B cell (primary cell): ENCODE results near the gene CACNG6. TPM values are rescaled to one million over a fixed set of nuclear protein-coding genes. Genes with fewer than 3 reads are reported as not detected.
A peak's percentile ranks its signal among the peaks of the same experiment; 100 is the strongest.

ENCODE experiments used
- ATAC-seq: fragments of 200-7000 bp; cut with Tn5 transposase; one replicate; pipeline ENCODE4 v1.10.0; 2021; ENCODE audit warnings: low read depth, mild to moderate bottlenecking, moderate number of reproducible peaks, moderate library complexity
- CTCF ChIA-PET: fragments of 350-600 bp; sonication (Branson Sonifier 250); formaldehyde crosslinking; loops from one replicate; lab custom pipeline; 2021; ENCODE audit warnings: antibody characterized with exemption, inconsistent platforms; lab: Charles Lee
- POLR2A ChIA-PET: fragments of 350-600 bp; sonication (Branson Sonifier 250); formaldehyde crosslinking; loops from one replicate; lab custom pipeline; 2021; ENCODE audit warnings: antibody characterized with exemption; lab: Charles Lee
- DNase-seq: peaks from one replicate; pipeline ENCODE4 v3.0.0; 2013
- H2AFZ ChIP-seq: 2 replicates; pipeline ENCODE4 v1.6.1; 2012; ENCODE audit warnings: mild to moderate bottlenecking, low read depth, low read length; ENCODE audit not compliant: insufficient read depth, poor library complexity, severe bottlenecking
- H3K27ac ChIP-seq, 2 donors: 1 replicate in 1 of 2; 2 replicates in 1 of 2; pipeline ENCODE4 v1.5.1; 2012 to 2013; ENCODE audit warnings: low read length in 2 of 2, mild to moderate bottlenecking in 2 of 2, moderate library complexity in 1 of 2
- H3K27me3 ChIP-seq, 4 experiments: fragments of 200-600 bp in 1 of 4; sonication (generic) in 1 of 4; replicated peaks in 1 of 4; 1 replicate in 2 of 4; 2 replicates in 2 of 4; pipeline versions ENCODE4 v1.6.1 to v1.7.0; 2013 to 2016; ENCODE audit warnings: low read length in 3 of 4, mild to moderate bottlenecking in 2 of 4, mixed read lengths in 1 of 4, moderate library complexity in 1 of 4; ENCODE audit not compliant: insufficient read depth in 4 of 4, control insufficient read depth in 3 of 4; ENCODE audit errors: control extremely low read depth in 1 of 4
- H3K36me3 ChIP-seq, 2 experiments: replicated peaks in 1 of 2; 1 replicate in 1 of 2; 2 replicates in 1 of 2; pipeline versions ENCODE4 v1.6.1 to v1.7.1; 2013; ENCODE audit warnings: low read length in 1 of 2; ENCODE audit not compliant: insufficient read depth in 2 of 2, control insufficient read depth in 1 of 2; ENCODE audit errors: control extremely low read depth in 1 of 2, extremely low read depth in 1 of 2
- H3K4me1 ChIP-seq, 2 donors: fragments of 200-600 bp in 1 of 2; sonication (generic) in 1 of 2; 1 replicate in 1 of 2; 2 replicates in 1 of 2; pipeline versions ENCODE4 v1.5.1 to v1.6.1; 2013 to 2017; ENCODE audit warnings: low read length in 2 of 2; ENCODE audit not compliant: control insufficient read depth in 2 of 2, insufficient read depth in 2 of 2
- H3K4me2 ChIP-seq: replicated peaks from 2 replicates; pipeline ENCODE3; 2012; ENCODE audit warnings: mild to moderate bottlenecking, low read depth, low read length; ENCODE audit not compliant: poor library complexity, severe bottlenecking
- H3K4me3 ChIP-seq, 5 experiments: fragments of 200-600 bp in 1 of 5; sonication (generic) in 1 of 5; 1 replicate in 3 of 5; 2 replicates in 2 of 5; pipeline versions ENCODE4 v1.5.1 to v1.7.0; 2011 to 2016; ENCODE audit warnings: low read length in 4 of 5, mild to moderate bottlenecking in 4 of 5, low read depth in 2 of 5, control low read depth in 1 of 5, moderate library complexity in 1 of 5; ENCODE audit not compliant: insufficient read depth in 1 of 5; ENCODE audit errors: control extremely low read depth in 1 of 5, extremely low read depth in 1 of 5
- H3K79me2 ChIP-seq: fragments of 200-600 bp; sonication (generic); one replicate; pipeline ENCODE4 v1.6.0; 2016; ENCODE audit warnings: low read length; ENCODE audit not compliant: control insufficient read depth, insufficient read depth
- H3K9ac ChIP-seq: fragments of 200-600 bp; sonication (generic); 2 replicates; pipeline ENCODE4 v1.6.1; 2017; ENCODE audit warnings: mild to moderate bottlenecking, low read length, moderate library complexity
- H3K9me3 ChIP-seq, 3 donors: one replicate each; pipeline versions ENCODE4 v1.6.1 to v1.7.1; 2013; ENCODE audit warnings: low read length in 2 of 3; ENCODE audit not compliant: control insufficient read depth in 2 of 3, insufficient read depth in 1 of 3; ENCODE audit errors: control extremely low read depth in 1 of 3
- H4K20me1 ChIP-seq: 2 replicates; pipeline ENCODE4 v1.6.0; 2012; ENCODE audit warnings: mild to moderate bottlenecking, low read length; ENCODE audit not compliant: insufficient read depth, control insufficient read depth, poor library complexity, severe bottlenecking
- H3K27ac Mint-ChIP-seq: one replicate; pipeline ENCODE4 v1.8.0; 2021; ENCODE audit warnings: mixed read lengths
- H3K27me3 Mint-ChIP-seq: one replicate; pipeline ENCODE4 v1.8.0; 2021; ENCODE audit warnings: mixed read lengths
- H3K4me1 Mint-ChIP-seq: one replicate; pipeline ENCODE4 v1.8.0; 2021; ENCODE audit warnings: mixed read lengths
- H3K4me3 Mint-ChIP-seq: one replicate; pipeline ENCODE4 v1.8.0; 2021; ENCODE audit warnings: mixed read lengths
- H3K9me3 Mint-ChIP-seq: one replicate; pipeline ENCODE4 v1.8.0; 2022; ENCODE audit warnings: mixed read lengths; ENCODE audit not compliant: insufficient read depth
- CTCF ChIP-seq: fragments of 200-600 bp; IDR thresholded peaks from one replicate; pipeline ENCODE4 v1.8.0; 2022; ENCODE audit warnings: antibody characterized with exemption, mild to moderate bottlenecking
- EZH2 ChIP-seq: IDR thresholded peaks from 2 replicates; pipeline ENCODE4 v1.6.1; 2012; ENCODE audit warnings: borderline replicate concordance, low read depth, mild to moderate bottlenecking, moderate library complexity, low read length; ENCODE audit not compliant: insufficient read depth, poor library complexity, severe bottlenecking
- WGBS: methylation state at CpG from one replicate; pipeline ENCODE4 v1.1.5; 2013; ENCODE audit warnings: missing lambda C conversion rate; ENCODE audit not compliant: insufficient coverage; 5-methylcytosine and 5-hydroxymethylcytosine counted together
- intact Hi-C: fragments of 100-400 bp; cut with micrococcal nuclease; formaldehyde crosslinking; loops from one replicate; pipeline ENCODE4 v1.10.0; 2022
- polyA plus RNA-seq: library from polyadenylated mRNA; depleted of rRNA; stranded (reverse); fragments of >200 nt; gene quantifications from 2 replicates; pipeline ENCODE4 v1.2.3, GENCODE V29; 2012
- total RNA-seq, 2 donors: library from RNA; stranded (reverse); fragments of 120-200 nt in 1 of 2; gene quantifications; 1 replicate in 1 of 2; 2 replicates in 1 of 2; pipeline versions ENCODE4 v1.2.3 to v1.2.4, GENCODE V29; 2013 to 2022

Gene CACNG6
- total and polyA plus RNA-seq, 2 donors (not counting 1 experiment from before 2014, with no cell fraction given), result not detected

DNA sequence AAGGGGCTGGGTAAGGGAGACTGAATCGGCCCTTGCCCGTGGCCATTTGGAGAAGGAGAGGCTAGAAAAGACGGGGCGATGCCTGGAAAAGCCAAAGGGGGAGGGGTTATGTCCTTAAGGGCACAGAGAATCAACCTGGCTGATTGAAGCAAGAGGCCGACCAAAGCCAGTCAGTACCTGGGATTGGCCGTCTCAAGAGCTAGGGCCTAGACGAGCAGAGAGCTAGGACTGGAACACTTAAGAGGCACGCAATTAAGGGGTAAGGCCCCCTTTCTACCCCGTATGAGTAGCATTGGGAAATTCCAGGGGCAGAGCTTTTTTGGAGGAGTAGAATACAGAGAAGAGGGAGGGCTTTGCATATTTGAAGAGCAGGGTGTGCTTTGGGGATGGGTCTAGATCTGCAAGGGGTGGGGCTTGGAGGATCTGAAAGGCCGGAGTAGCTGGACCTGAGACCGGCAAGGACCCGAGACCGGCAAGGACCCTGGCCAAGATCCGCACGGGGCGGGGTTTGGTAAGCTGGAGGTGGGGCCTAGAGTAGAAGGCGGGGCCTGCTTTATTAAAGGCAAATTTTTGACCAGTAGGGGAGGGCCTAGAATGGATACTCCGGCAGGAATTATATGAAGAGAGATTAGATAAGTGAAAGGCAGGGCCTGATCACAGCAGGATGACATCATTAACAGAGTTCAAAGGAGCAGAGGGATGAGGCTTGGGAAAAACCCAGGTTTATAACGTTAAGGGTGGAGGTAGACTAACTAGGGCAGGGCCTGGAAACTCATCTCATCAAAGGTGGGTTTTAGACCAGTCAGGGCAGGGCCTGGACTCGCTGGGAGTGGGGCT lies 10.7 kb upstream of the CACNG6 start:
- Histone ChIP-seq H3K27ac (no peak overlapping the region), H3K79me2 (no peaks in the 10 kb centered on the region), H4K20me1 (no peaks in the 10 kb centered on the region), H3K27me3 (peaks cover 0 to 68% (median 36%) of the 10 kb centered on the region in 4 experiments), H3K9ac (no peak overlapping the region), H3K4me2 (peak overlapping the region; percentile 41), H3K36me3 (no peaks in the 10 kb centered on the region), H3K4me1 (peaks cover 21 to 28% of the 10 kb centered on the region in 2 donors), H3K9me3 (peaks cover 0 to 60% (median 11%) of the 10 kb centered on the region in 3 donors), H2AFZ (no peak overlapping the region), H3K4me3 (no peak overlapping the region)
- Mint-ChIP-seq H3K4me3 (peak overlapping the region; percentile 20), H3K27me3 (peaks cover 46% of the 10 kb centered on the region), H3K4me1 (peaks cover 19% of the 10 kb centered on the region), H3K9me3 (peaks cover 3% of the 10 kb centered on the region), H3K27ac (no peak overlapping the region)
- ChIA-PET CTCF (interaction anchor here (1.1 kb wide), 1 partner anchor 1065 kb away, joined by 3 read pairs; no protein-coding TSS in a partner anchor), POLR2A (no interaction called here)
- intact Hi-C loops, result no loop called here
- DNase-seq, result no peak
- no peak for TF ChIP-seq CTCF
- TF ChIP-seq EZH2, result no peak
- ATAC-seq, result no peak
- 61% methylated on average over 19 of the region's 20 CpGs for WGBS

DNA sequence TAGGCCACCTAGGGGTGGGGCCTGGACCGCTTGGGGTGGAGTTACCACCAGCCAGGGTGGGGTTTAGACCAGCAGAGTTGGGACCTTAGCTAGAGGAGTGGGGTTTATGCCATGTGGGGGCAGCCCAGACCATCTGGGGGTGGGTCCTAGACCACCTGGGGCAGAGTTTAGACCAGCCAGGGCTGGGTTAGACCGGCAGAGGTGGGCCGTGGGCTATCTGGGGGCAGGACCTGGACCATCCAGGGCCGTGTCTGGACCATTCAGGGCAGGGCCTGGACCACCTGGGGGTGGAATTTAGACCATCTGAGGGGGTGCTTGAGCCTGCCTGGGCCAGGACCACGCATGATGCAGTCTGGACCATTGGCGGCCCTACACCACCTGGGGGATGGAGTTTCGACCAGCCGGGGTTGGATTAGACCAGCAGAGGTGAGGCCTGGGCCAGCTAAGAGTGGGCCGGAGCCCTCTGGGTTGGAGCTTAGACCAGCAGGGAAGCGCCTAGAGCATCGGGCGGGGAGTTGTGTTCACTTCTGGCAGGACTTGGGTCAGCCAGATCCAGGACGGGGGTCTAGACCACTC lies 10.0 kb upstream of the CACNG6 start:
- no peak overlapping the region for H3K4me3 ChIP-seq
- H3K27me3 ChIP-seq, result peaks cover 0 to 62% (median 34%) of the 10 kb centered on the region in 4 experiments
- no peak overlapping the region for H3K4me2 ChIP-seq
- no peak overlapping the region for H3K9ac ChIP-seq
- Mint-ChIP-seq H3K27me3 (peaks cover 40% of the 10 kb centered on the region), H3K9me3 (peaks cover 3% of the 10 kb centered on the region), H3K4me3 (peak overlapping the region; percentile 54), H3K27ac (no peak overlapping the region), H3K4me1 (peaks cover 19% of the 10 kb centered on the region)
- H3K79me2 ChIP-seq, result no peaks in the 10 kb centered on the region
- no peak overlapping the region for H3K27ac ChIP-seq
- intact Hi-C loops, result no loop called here
- ChIA-PET POLR2A (no interaction called here), CTCF (interaction anchor here (1.1 kb wide), 1 partner anchor 1066 kb away, joined by 3 read pairs; no protein-coding TSS in a partner anchor)
- no peaks in the 10 kb centered on the region for H4K20me1 ChIP-seq
- H3K9me3 ChIP-seq, result peaks cover 0 to 57% (median 11%) of the 10 kb centered on the region in 3 donors
- no peaks in the 10 kb centered on the region for H3K36me3 ChIP-seq
- ATAC-seq, result no peak
- no peak overlapping the region for H2AFZ ChIP-seq
- 90% methylated on average over 13 of the region's 13 CpGs for WGBS
- DNase-seq, result no peak
- TF ChIP-seq EZH2 (no peak), CTCF (no peak)
- peaks cover 21 to 28% of the 10 kb centered on the region in 2 donors for H3K4me1 ChIP-seq
